IPS DF 19.7 (cell line): ENCODE data around the gene KCTD21.
A peak's percentile ranks its signal among the peaks of the same experiment; 100 is the strongest.

Source experiments
- DNase-seq: peaks from one replicate; pipeline ENCODE4 v3.0.0-alpha.2; 2013; ENCODE audit warnings: low read depth, low spot score

Gene KCTD21

DNA sequence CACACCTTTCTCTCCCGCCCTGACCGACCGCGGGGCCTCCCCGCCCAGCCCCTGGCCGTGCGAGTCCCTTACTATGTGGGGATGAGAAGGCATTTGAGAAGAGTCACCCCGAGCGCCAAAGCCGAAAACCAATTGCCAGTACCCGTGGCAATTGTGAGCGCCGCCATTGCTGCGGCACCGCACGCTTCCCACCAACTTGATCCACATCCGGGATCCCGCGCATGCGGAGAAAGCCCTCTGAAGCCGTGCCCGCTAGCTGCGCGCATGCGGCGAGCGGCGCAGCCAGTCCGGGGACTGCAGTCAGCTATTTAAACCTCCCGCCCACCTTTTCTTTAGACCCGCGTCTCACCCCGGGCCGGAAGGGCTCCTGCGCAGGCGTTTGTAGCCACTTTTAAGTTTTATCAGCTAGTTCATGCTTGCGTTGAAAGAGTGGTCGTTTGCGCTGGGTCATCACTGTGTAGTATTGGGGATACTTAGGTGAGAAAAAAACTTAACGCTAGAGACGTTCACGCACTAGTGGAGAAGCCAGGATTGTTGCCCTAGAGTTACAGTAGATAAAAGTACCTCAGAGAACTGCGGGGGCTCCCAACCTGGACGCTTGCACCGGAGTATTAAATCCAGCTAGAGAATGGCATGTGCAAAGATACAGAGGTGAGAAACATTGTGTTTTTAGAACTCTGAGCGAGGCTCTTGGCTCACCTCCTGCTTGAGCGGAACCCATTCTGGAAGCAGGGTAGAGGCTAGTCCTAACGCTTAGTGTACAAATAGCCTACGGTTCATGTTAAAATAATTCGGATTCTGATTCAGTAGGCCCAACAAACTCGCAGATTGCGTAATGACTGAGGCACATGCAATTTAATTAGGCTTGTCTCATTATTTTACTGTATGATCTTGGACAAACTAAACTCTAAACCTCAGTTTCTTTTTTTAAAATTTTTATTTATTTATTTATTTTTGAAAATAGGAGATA lies 48.7 kb downstream of the KCTD21 start, which contains the start of gene ALG8:
ALG8 (minus strand) TSS at position 205 of the 970 bp plus-strand sequence; CDS start at position 167, 38 bp downstream.
- DNase-seq = peak; percentile 86

DNA sequence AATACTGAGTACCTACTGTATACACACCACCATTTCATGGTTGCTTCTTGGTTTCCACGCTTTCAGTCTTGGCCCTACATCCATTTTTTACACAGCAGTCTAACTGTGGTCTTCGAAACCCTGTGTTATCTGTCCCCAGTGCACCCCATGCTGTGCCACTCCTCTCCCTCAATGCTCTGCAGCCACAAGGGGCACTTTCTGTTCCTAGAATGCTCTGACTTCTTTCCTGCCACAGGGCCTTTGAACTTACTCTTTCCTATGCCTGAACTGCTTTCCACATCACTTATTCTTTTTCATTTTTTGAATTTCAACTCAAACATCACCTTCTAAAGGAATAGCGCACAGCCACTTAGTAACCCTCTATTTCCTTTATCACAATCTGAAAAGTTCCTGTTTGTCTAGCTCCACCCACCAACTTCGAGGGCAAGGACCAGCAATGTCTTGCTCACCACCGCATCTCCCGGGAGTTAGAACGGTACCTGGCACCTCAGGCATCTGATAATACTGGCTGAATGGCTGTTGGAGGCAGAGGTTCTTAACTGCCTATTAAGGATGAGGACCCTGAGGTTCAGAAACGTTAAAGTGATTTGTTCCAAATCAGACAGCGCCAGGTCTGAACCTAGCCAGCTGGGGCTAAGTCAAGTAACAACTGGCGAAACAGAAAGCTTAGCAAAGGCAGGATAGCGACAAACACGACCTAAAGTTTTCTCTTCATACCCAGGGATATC lies 49.6 kb downstream of the KCTD21 start:
- no peak for DNase-seq

- no peak for DNase-seq
These were observed 50.1 kb downstream of the KCTD21 start for GRCh38 chr11:78138291-78138690.

- no peak for DNase-seq
These were observed 56.0 kb downstream of the KCTD21 start for GRCh38 chr11:78132475-78132874.

GRCh38 chr11:78131956-78132355 lies 56.5 kb downstream of the KCTD21 start:
- no peak for DNase-seq

- no peak for DNase-seq
These were observed 61.0 kb downstream of the KCTD21 start for GRCh38 chr11:78127403-78127802.
